EH (cell line): ENCODE results near the gene SLC16A9.
A peak's percentile ranks its signal among the peaks of the same experiment; 100 is the strongest.

ENCODE experiments used
- DNase-seq: peaks from one replicate; pipeline ENCODE4 v3.0.0-alpha.2; 2015; ENCODE audit warnings: low read depth

Gene SLC16A9

GRCh38 chr10:59718257-59718656 is 8.6 kb upstream of the SLC16A9 start:
- no peak for DNase-seq

GRCh38 chr10:59713196-59713821 is 3.7 kb upstream of the SLC16A9 start:
- no peak for DNase-seq

- no peak for DNase-seq
Observed at GRCh38 chr10:59711871-59712494, 2.3 kb upstream of the SLC16A9 start.

GRCh38 chr10:59708816-59709394 is 745 bp downstream of the SLC16A9 start:
- no peak for DNase-seq

GRCh38 chr10:59706851-59707797 is 2.5 kb downstream of the SLC16A9 start:
- DNase-seq = no peak

GRCh38 chr10:59705931-59706330 is 3.7 kb downstream of the SLC16A9 start:
- no peak for DNase-seq

- DNase-seq = no peak
Observed at GRCh38 chr10:59704630-59705029, 5.0 kb downstream of the SLC16A9 start.

- no peak for DNase-seq
Observed at GRCh38 chr10:59702347-59702746, 7.3 kb downstream of the SLC16A9 start.

GRCh38 chr10:59700709-59701108 is 8.9 kb downstream of the SLC16A9 start:
- no peak for DNase-seq

GRCh38 chr10:59698326-59698725 is 11.3 kb downstream of the SLC16A9 start:
- DNase-seq = no peak

GRCh38 chr10:59695637-59696036 is 14.0 kb downstream of the SLC16A9 start:
- no peak for DNase-seq

GRCh38 chr10:59694936-59695335 is 14.7 kb downstream of the SLC16A9 start:
- no peak for DNase-seq

- DNase-seq = no peak
Observed at GRCh38 chr10:59692113-59692512, 17.5 kb downstream of the SLC16A9 start.

GRCh38 chr10:59688921-59689351 is 20.7 kb downstream of the SLC16A9 start:
- DNase-seq = no peak

- DNase-seq = no peak
Observed at GRCh38 chr10:59687657-59688056, 22.0 kb downstream of the SLC16A9 start.

GRCh38 chr10:59684006-59684405 is 25.6 kb downstream of the SLC16A9 start:
- DNase-seq = no peak

GRCh38 chr10:59682986-59683937 is 26.4 kb downstream of the SLC16A9 start:
- DNase-seq = no peak

GRCh38 chr10:59680199-59680598 is 29.5 kb downstream of the SLC16A9 start:
- no peak for DNase-seq

- no peak for DNase-seq
Observed at GRCh38 chr10:59678884-59679301, 30.8 kb downstream of the SLC16A9 start.

- DNase-seq = no peak
Observed at GRCh38 chr10:59677253-59677831, 32.3 kb downstream of the SLC16A9 start.

- DNase-seq = peak; percentile 9
Observed at GRCh38 chr10:59675812-59676211, 33.8 kb downstream of the SLC16A9 start.
